GM19455 (cell line): ENCODE data around the gene HDAC7.

Experiments
- ATAC-seq: cut with Tn5 transposase; IDR thresholded peaks from one replicate; pipeline ENCODE4 v1.9.1; 2021; ENCODE audit not compliant: unreplicated experiment

The HDAC7 gene

GRCh38 chr12:47748899-47749298 is 70.8 kb downstream of the HDAC7 start:
- ATAC-seq: no peak

GRCh38 chr12:47748507-47748828 is 71.2 kb downstream of the HDAC7 start:
- no peak for ATAC-seq

- no peak for ATAC-seq
These were observed 71.9 kb downstream of the HDAC7 start for GRCh38 chr12:47747596-47748506.

GRCh38 chr12:47747126-47747525 is 72.6 kb downstream of the HDAC7 start:
- no peak for ATAC-seq

GRCh38 chr12:47746523-47746922 is 73.2 kb downstream of the HDAC7 start:
- ATAC-seq: no peak

- ATAC-seq: no peak
These were observed 73.6 kb downstream of the HDAC7 start for GRCh38 chr12:47746073-47746472.

GRCh38 chr12:47745485-47746041 is 74.1 kb downstream of the HDAC7 start:
- no peak for ATAC-seq

- no peak for ATAC-seq
These were observed 74.8 kb downstream of the HDAC7 start for GRCh38 chr12:47744778-47745436.

- ATAC-seq: no peak
These were observed 75.6 kb downstream of the HDAC7 start for GRCh38 chr12:47744005-47744651.

GRCh38 chr12:47743311-47743860 is 76.3 kb downstream of the HDAC7 start:
- no peak for ATAC-seq

GRCh38 chr12:47742253-47742825 is 77.4 kb downstream of the HDAC7 start:
- no peak for ATAC-seq

- no peak for ATAC-seq
These were observed 78.4 kb downstream of the HDAC7 start for GRCh38 chr12:47741340-47741703.

GRCh38 chr12:47740606-47741339 is 78.9 kb downstream of the HDAC7 start:
- no peak for ATAC-seq

GRCh38 chr12:47739979-47740378 is 79.7 kb downstream of the HDAC7 start:
- ATAC-seq: peak; percentile 77

GRCh38 chr12:47739297-47739696 is 80.4 kb downstream of the HDAC7 start:
- ATAC-seq: no peak

GRCh38 chr12:47737936-47738594 is 81.6 kb downstream of the HDAC7 start:
- ATAC-seq: no peak

- ATAC-seq: no peak
These were observed 82.6 kb downstream of the HDAC7 start for GRCh38 chr12:47736877-47737676.

- ATAC-seq: no peak
These were observed 83.5 kb downstream of the HDAC7 start for GRCh38 chr12:47736216-47736615.

- no peak for ATAC-seq
These were observed 84.1 kb downstream of the HDAC7 start for GRCh38 chr12:47735649-47736048.
